ENCODE measurements around the gene ATP1A2. TPM values are rescaled to one million over a fixed set of nuclear protein-coding genes. Genes with fewer than 3 reads are reported as not detected.

The ATP1A2 gene
- total and polyA plus RNA-seq, 2 of the 8 experiments (the other 6 are each of a cell fraction or from before 2014, with no cell fraction given) = 39.7 to 40.8 TPM

- CTCF ChIA-PET (ENCODE audit: partially characterized antibody) = interaction anchor here (1.3 to 13.8 kb wide), 11 partner anchors 14 to 164 kb away, joined by 3 to 141 read pairs (median 7); partner anchors contain the start of gene ATP1A2
- WGBS, 2 experiments (ENCODE audit: extremely low coverage in 1 of 2, insufficient coverage in 1 of 2, insufficient read length in 1 of 2, insufficient replicate concordance in 2 of 2, low coverage in 1 of 2, low lambda C conversion rate in 2 of 2, missing lambda C conversion rate in 1 of 2) = 93% methylated on average over 9 of the region's 9 CpGs; no CpG with 5 or more reads in 1 of the 2 experiments
Observed at GRCh38 chr1:160127381-160127780, 11.8 kb downstream of the ATP1A2 start.

More at GRCh38 chr1:160127381-160127780, 11.8 kb downstream of the ATP1A2 start:
- no peaks in the 10 kb centered on the region for H3K23me2 ChIP-seq (ENCODE audit: low read depth, low read length)
- H3K27ac ChIP-seq (ENCODE audit: low read depth, low read length) = no peak overlapping the region
- TF ChIP-seq RFX5 (IDR thresholded peaks at IDR 0.05; ENCODE audit: borderline replicate concordance, low read depth, low read length) = no peak
- TF ChIP-seq SIRT6 (IDR thresholded peaks at IDR 0.05; ENCODE audit: low read length) = no peak
- TF ChIP-seq ATF3 (IDR thresholded peaks at IDR 0.05; ENCODE audit: insufficient read depth, low read depth, low read length) = no peak
- no peak for TF ChIP-seq CBX8 (IDR thresholded peaks at IDR 0.05; ENCODE audit: borderline replicate concordance, low read depth, low read length)
- TF ChIP-seq MAFK (IDR thresholded peaks at IDR 0.05; ENCODE audit: low read depth, low read length) = no peak
- no peak for TF ChIP-seq BRCA1 (IDR thresholded peaks at IDR 0.05; ENCODE audit: low read depth, low read length)
- no peak for TF ChIP-seq EZH2 (IDR thresholded peaks at IDR 0.05; ENCODE audit: low read depth, low read length, severe bottlenecking)
- no peak for TF ChIP-seq SP4 (IDR thresholded peaks at IDR 0.05; ENCODE audit: low read length)
- no peak for TF ChIP-seq CHD2 (IDR thresholded peaks at IDR 0.05; ENCODE audit: low read length)
- no peak for TF ChIP-seq CHD1 (IDR thresholded peaks at IDR 0.05; ENCODE audit: low read depth, low read length)
- TF ChIP-seq EGR1 (IDR thresholded peaks at IDR 0.05; ENCODE audit: borderline replicate concordance, low read depth, low read length) = no peak
- no peak for TF ChIP-seq GABPA (IDR thresholded peaks at IDR 0.05; ENCODE audit: borderline replicate concordance, insufficient read depth, low read length)
- H2AK5ac ChIP-seq (ENCODE audit: low read depth, low read length) = no peak overlapping the region
- H2BK20ac ChIP-seq (ENCODE audit: low read length) = no peak overlapping the region
- H3K4me1 ChIP-seq (replicated peaks in 1 of 4; ENCODE audit: control insufficient read depth in 3 of 4, insufficient read depth in 4 of 4, low read length in 3 of 4) = peaks cover 0 to 6% (median 0%) of the 10 kb centered on the region in 4 experiments; a peak in 2 of 7 replicates
- H2BK5ac ChIP-seq (ENCODE audit: low read depth, low read length) = no peak overlapping the region
- DNase-seq (ENCODE audit: low read depth in 1 of 2, low spot score in 2 of 2) = no peak
- FAIRE-seq = no peak
- no peak overlapping the region for H2AFZ ChIP-seq (ENCODE audit: low read length)
- H3K36me3 ChIP-seq (ENCODE audit: control insufficient read depth in 2 of 4, insufficient read depth in 4 of 4, low read length in 3 of 4) = peaks cover 12 to 67% (median 57%) of the 10 kb centered on the region in 4 experiments; a peak in 7 of 8 replicates
- H3K56ac ChIP-seq (replicated peaks; ENCODE audit: insufficient read length, low read depth, low read length) = no peak overlapping the region
- no peak overlapping the region for H2BK15ac ChIP-seq (ENCODE audit: low read length)
- no peaks in the 10 kb centered on the region for H3K79me2 ChIP-seq (ENCODE audit: control insufficient read depth in 1 of 2, insufficient read depth in 2 of 2, low read length in 2 of 2)
- no peak overlapping the region for H2BK120ac ChIP-seq (replicated peaks; ENCODE audit: low read depth, low read length)
- no peaks in the 10 kb centered on the region for H3K9me3 ChIP-seq (ENCODE audit: insufficient read depth in 2 of 2, low read depth in 1 of 2, low read length in 1 of 2)
- H3K79me1 ChIP-seq (ENCODE audit: low read depth, low read length) = peaks cover 3% of the 10 kb centered on the region; the same call in 1 of the 2 replicates
- H3K4ac ChIP-seq (replicated peaks; ENCODE audit: insufficient read length, low read depth, low read length) = no peak overlapping the region
- POLR2A ChIA-PET (ENCODE audit: partially characterized antibody) = interaction anchor here (1.0 to 8.1 kb wide), 4 partner anchors 9 to 25 kb away, joined by 3 to 56 read pairs (median 4); no protein-coding TSS in a partner anchor
- no peak overlapping the region for H2BK12ac ChIP-seq (ENCODE audit: low read depth, low read length)
- H3K18ac ChIP-seq (ENCODE audit: extremely low read depth, low read length) = no peak overlapping the region
- H3K14ac ChIP-seq (ENCODE audit: insufficient read length) = no peak overlapping the region
- no peak overlapping the region for H3K23ac ChIP-seq (ENCODE audit: insufficient read length)
- H4K5ac ChIP-seq (ENCODE audit: insufficient read length, low read depth, low read length) = no peak overlapping the region
- H3K9ac ChIP-seq (replicated peaks in 1 of 4; ENCODE audit: extremely low read depth in 1 of 4, low read depth in 3 of 4, low read length in 3 of 4) = no peak overlapping the region
- H3K4me3 ChIP-seq (ENCODE audit: extremely low read depth in 1 of 4, insufficient read depth in 2 of 4, low read depth in 3 of 4, low read length in 4 of 4) = no peak overlapping the region
- no peaks in the 10 kb centered on the region for H4K20me1 ChIP-seq (replicated peaks in 1 of 2; ENCODE audit: control insufficient read depth in 1 of 2, insufficient read depth in 2 of 2, low read length in 2 of 2)
- H4K8ac ChIP-seq (ENCODE audit: extremely low read depth, insufficient read depth, low read length) = no peak overlapping the region
- H4K91ac ChIP-seq (replicated peaks; ENCODE audit: insufficient read length, low read length) = no peak overlapping the region
- no peak overlapping the region for H3K4me2 ChIP-seq (ENCODE audit: insufficient read depth in 1 of 2, low read depth in 2 of 2, low read length in 2 of 2)
- no peaks in the 10 kb centered on the region for H3K27me3 ChIP-seq (replicated peaks in 1 of 4; ENCODE audit: control insufficient read depth in 3 of 4, extremely low read depth in 1 of 4, insufficient read depth in 3 of 4, low read length in 3 of 4)
